GM12892 (cell line): Measurements from ENCODE around the gene SPATA32.

Experiments used
- DNase-seq: peaks from one replicate; pipeline ENCODE4 v3.0.0; 2011; ENCODE audit not compliant: insufficient read length
- FAIRE-seq: peaks from 2 replicates; lab custom pipeline; 2011; peaks lifted over from hg19 to GRCh38; lab: Jason Lieb, UNC
- POLR2A ChIP-seq: IDR thresholded peaks from 2 replicates; pipeline ENCODE4 v1.6.1; 2011; ENCODE audit warnings: low read depth, low read length, control low read depth
- POLR2AphosphoS5 ChIP-seq: IDR thresholded peaks from 2 replicates; pipeline ENCODE4 v1.6.1; 2011; ENCODE audit warnings: low read depth, low read length, control low read depth
- TAF1 ChIP-seq: IDR thresholded peaks from 2 replicates; pipeline ENCODE4 v1.6.1; 2011; ENCODE audit warnings: low read depth, mild to moderate bottlenecking, control low read depth, low read length, borderline replicate concordance

SPATA32 gene

GRCh38 chr17:45289301-45290268 lies 27.7 kb upstream of the SPATA32 start:
- DNase-seq (no peak), FAIRE-seq (peak; percentile 24)
- TF ChIP-seq POLR2A: no peak
- TF ChIP-seq POLR2AphosphoS5: 0 out of 2 replicates have a peak, but pooled peaks have one; percentile 31

- DNase-seq: no peak
- TF ChIP-seq POLR2A (no peak), POLR2AphosphoS5 (0 out of 2 replicates have a peak, but pooled peaks have one; percentile 3), TAF1 (no peak)
- FAIRE-seq: no peak
Observed at GRCh38 chr17:45288825-45289224, 26.9 kb upstream of the SPATA32 start.

- FAIRE-seq: no peak
- DNase-seq: no peak
- no peak for TF ChIP-seq POLR2A
- TF ChIP-seq POLR2AphosphoS5: no peak; the same call in 1 of the 2 replicates
- no peak for TF ChIP-seq TAF1
Observed at GRCh38 chr17:45287526-45288500, 25.9 kb upstream of the SPATA32 start.

GRCh38 chr17:45286286-45286685 lies 24.4 kb upstream of the SPATA32 start:
- no peak for DNase-seq
- FAIRE-seq: no peak
- no peak for TF ChIP-seq POLR2A
- no peak for TF ChIP-seq POLR2AphosphoS5
- TF ChIP-seq TAF1: no peak

- DNase-seq (no peak), FAIRE-seq (peak; percentile 62)
- no peak; the same call in 1 of the 2 replicates for TF ChIP-seq POLR2AphosphoS5
- no peak for TF ChIP-seq TAF1
- TF ChIP-seq POLR2A: no peak
Observed at GRCh38 chr17:45284176-45285140, 22.6 kb upstream of the SPATA32 start.

- no peak for TF ChIP-seq TAF1
- no peak for TF ChIP-seq POLR2A
- TF ChIP-seq POLR2AphosphoS5: no peak
- DNase-seq: no peak
- FAIRE-seq: peak; percentile 14
Observed at GRCh38 chr17:45283711-45284110, 21.8 kb upstream of the SPATA32 start.

GRCh38 chr17:45282683-45283644 lies 21.1 kb upstream of the SPATA32 start:
- peak; percentile 43; the same call in 1 of the 2 replicates for TF ChIP-seq POLR2AphosphoS5
- TF ChIP-seq POLR2A: no peak; the same call in 1 of the 2 replicates
- no peak for TF ChIP-seq TAF1
- no peak for DNase-seq
- FAIRE-seq: no peak

GRCh38 chr17:45279898-45280297 lies 18.0 kb upstream of the SPATA32 start:
- FAIRE-seq (no peak), DNase-seq (no peak)
- TF ChIP-seq POLR2AphosphoS5 (no peak), TAF1 (no peak), POLR2A (no peak)

- TF ChIP-seq POLR2AphosphoS5 (no peak), POLR2A (no peak), TAF1 (no peak)
- no peak for DNase-seq
- FAIRE-seq: no peak
Observed at GRCh38 chr17:45277992-45278391, 16.1 kb upstream of the SPATA32 start.
